ENCODE results near the gene FAM114A2.
"Not testable (repeated sequence)": the region's sequence is repeated elsewhere in the genome, so short reads cannot be mapped to it uniquely, and the experiment has no call there.

The FAM114A2 gene

GRCh38 chr5:154072414-154073171 is 33.9 kb upstream of the FAM114A2 start:
- H3K4me3 ChIP-seq = no peak overlapping the region
- no peak for TF ChIP-seq Cebpa-rat (IDR thresholded peaks at IDR 0.05)

GRCh38 chr5:154071799-154072413 is 33.2 kb upstream of the FAM114A2 start:
- Histone ChIP-seq H3K27ac (no peak overlapping the region), H3K36me3 (no peaks in the 10 kb centered on the region), H3K27me3 (no peaks in the 10 kb centered on the region), H3K9ac (peak overlapping the region in 3 of 11 experiments; percentile 41 to 52 (median 48); a peak in 3 of 22 replicates), H3K4me3 (no peak overlapping the region), H3K9me3 (replicated peaks in 1 of 11) (no peaks in the 10 kb centered on the region), H4K20me1 (no peaks in the 10 kb centered on the region; a peak in 1 of 22 replicates), H3K4me2 (peak overlapping the region in 2 of 11 experiments; percentile 15 to 39; a peak in 1 of 22 replicates), H3K4me1 (peaks cover 0 to 26% (median 17%) of the 10 kb centered on the region in 10 experiments; a peak in 13 of 20 replicates)
- TF ChIP-seq Cebpa-rat (IDR thresholded peaks at IDR 0.05) = no peak

More at GRCh38 chr5:154072414-154073171, 33.9 kb upstream of the FAM114A2 start:
- H4K20me1 ChIP-seq = no peaks in the 10 kb centered on the region; a peak in 1 of 22 replicates
- H3K4me2 ChIP-seq = peak overlapping the region in 2 of 11 experiments; percentile 15 to 39; a peak in 1 of 22 replicates
- H3K9me3 ChIP-seq (replicated peaks in 1 of 11) = no peaks in the 10 kb centered on the region
- no peaks in the 10 kb centered on the region for H3K27me3 ChIP-seq
- peaks cover 0 to 27% (median 17%) of the 10 kb centered on the region in 10 experiments; a peak in 13 of 20 replicates for H3K4me1 ChIP-seq
- peak overlapping the region in 2 of 11 experiments; percentile 48 to 52; a peak in 2 of 22 replicates for H3K9ac ChIP-seq
- H3K36me3 ChIP-seq = no peaks in the 10 kb centered on the region
- no peak overlapping the region for H3K27ac ChIP-seq

GRCh38 chr5:154069854-154070253 is 31.1 kb upstream of the FAM114A2 start:
- not testable (repeated sequence) for H3K4me3 ChIP-seq; H3K27ac ChIP-seq; H3K4me2 ChIP-seq; H3K9ac ChIP-seq; H3K9me3 ChIP-seq (replicated peaks in 1 of 11); H3K4me1 ChIP-seq; H3K36me3 ChIP-seq; H3K27me3 ChIP-seq; H4K20me1 ChIP-seq

DNA sequence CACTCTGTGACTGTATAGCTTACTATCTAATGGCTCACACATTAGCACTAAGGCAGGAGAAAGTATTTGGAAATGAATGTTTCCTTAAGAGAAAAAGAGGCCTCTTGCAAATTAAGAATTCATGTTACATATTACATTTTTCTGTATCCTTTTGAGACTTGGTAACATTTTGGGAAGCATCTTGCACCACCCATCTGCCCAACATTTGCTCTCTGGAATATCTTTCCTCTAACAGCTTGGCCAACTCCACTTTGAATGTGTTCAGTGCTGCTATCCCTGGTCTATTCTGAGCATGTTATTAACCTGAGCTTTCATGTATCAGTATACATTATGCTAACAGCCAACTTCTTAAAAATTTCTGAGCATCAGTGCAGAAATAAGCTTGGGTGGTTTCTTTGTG is 27.3 kb upstream of the FAM114A2 start:
- TF ChIP-seq Cebpa-rat (IDR thresholded peaks at IDR 0.05) = no peak
- Histone ChIP-seq H3K36me3 (peaks cover 0 to 11% (median 0%) of the 10 kb centered on the region in 11 experiments; a peak in 4 of 22 replicates), H3K4me1 (peaks cover 0 to 5% (median 2%) of the 10 kb centered on the region in 10 experiments; a peak in 4 of 20 replicates), H3K4me2 (peak overlapping the region in 1 of 11 experiments; percentile 21; a peak in 1 of 22 replicates), H3K9me3 (replicated peaks in 1 of 11) (peaks cover 0 to 12% (median 10%) of the 10 kb centered on the region in 11 experiments; a peak in 11 of 22 replicates), H3K27me3 (no peaks in the 10 kb centered on the region), H4K20me1 (no peaks in the 10 kb centered on the region; a peak in 1 of 22 replicates), H3K4me3 (no peak overlapping the region), H3K27ac (no peak overlapping the region), H3K9ac (no peak overlapping the region)

DNA sequence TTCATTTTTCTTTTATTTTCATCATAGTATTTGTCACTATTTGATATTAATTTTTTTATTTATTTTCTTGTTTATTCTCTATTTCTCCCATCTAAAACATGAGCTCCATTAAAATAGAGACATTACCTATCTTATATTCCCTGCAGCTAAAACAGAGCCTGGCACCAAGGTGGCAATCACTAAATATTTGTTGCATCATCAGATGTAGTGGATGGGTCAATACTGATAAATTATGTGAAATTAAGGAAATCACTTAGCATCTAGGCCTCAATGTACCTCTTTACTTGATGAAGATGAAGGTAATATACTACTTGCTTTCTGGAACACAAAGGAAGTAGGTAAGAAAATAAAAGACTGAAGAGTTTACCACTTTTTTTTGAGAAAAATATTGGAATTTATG is 24.7 kb upstream of the FAM114A2 start:
- no peak for TF ChIP-seq Cebpa-rat (IDR thresholded peaks at IDR 0.05)
- H3K9me3 ChIP-seq (replicated peaks in 1 of 11) = peaks cover 0 to 12% (median 10%) of the 10 kb centered on the region in 11 experiments; a peak in 11 of 22 replicates
- peaks cover 0 to 18% (median 9%) of the 10 kb centered on the region in 11 experiments; a peak in 12 of 22 replicates for H4K20me1 ChIP-seq
- no peak overlapping the region for H3K4me3 ChIP-seq
- H3K27me3 ChIP-seq = no peaks in the 10 kb centered on the region
- no peak overlapping the region for H3K9ac ChIP-seq
- peaks cover 11 to 20% (median 17%) of the 10 kb centered on the region in 10 experiments for H3K4me1 ChIP-seq
- no peak overlapping the region for H3K27ac ChIP-seq
- no peak overlapping the region for H3K4me2 ChIP-seq
- peaks cover 0 to 11% (median 0%) of the 10 kb centered on the region in 11 experiments; a peak in 5 of 22 replicates for H3K36me3 ChIP-seq

- H3K4me3 ChIP-seq = no peak overlapping the region
- no peak overlapping the region for H3K9ac ChIP-seq
- no peak overlapping the region for H3K27ac ChIP-seq
Observed at GRCh38 chr5:154060606-154061005, 21.9 kb upstream of the FAM114A2 start.

DNA sequence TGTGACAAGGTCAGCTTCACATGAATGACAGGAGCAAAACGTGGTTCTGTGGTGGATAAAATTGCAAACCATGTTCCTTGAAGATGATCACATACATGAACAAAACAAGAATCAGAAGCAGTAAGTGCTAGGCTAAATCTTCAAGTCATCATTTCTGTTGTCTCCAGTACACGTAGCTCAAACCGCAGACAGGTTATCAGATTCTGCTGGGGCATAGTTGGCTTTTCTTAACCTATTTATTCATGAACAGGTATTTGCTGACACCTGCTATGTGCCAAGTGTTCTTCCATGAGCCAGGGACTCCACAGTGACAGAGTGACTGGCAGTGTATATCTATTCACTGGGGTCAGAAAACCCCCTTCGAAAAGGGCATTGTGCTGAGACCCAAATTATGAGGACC is 20.9 kb upstream of the FAM114A2 start:
- peaks cover 0 to 32% (median 0%) of the 10 kb centered on the region in 11 experiments; a peak in 8 of 22 replicates for H3K36me3 ChIP-seq
- no peak overlapping the region for H3K9ac ChIP-seq
- H3K27me3 ChIP-seq = no peaks in the 10 kb centered on the region
- peaks cover 0 to 46% (median 17%) of the 10 kb centered on the region in 11 experiments; a peak in 14 of 22 replicates for H4K20me1 ChIP-seq
- TF ChIP-seq Cebpa-rat (IDR thresholded peaks at IDR 0.05) = no peak
- no peak overlapping the region for H3K4me3 ChIP-seq
- H3K4me2 ChIP-seq = peak overlapping the region in 10 of 11 experiments; percentile 29 to 85 (median 60); a peak in 14 of 22 replicates
- H3K9me3 ChIP-seq (replicated peaks in 1 of 11) = peaks cover 0 to 7% (median 5%) of the 10 kb centered on the region in 11 experiments; a peak in 9 of 22 replicates
- H3K27ac ChIP-seq = no peak overlapping the region
- H3K4me1 ChIP-seq = peaks cover 16 to 32% (median 27%) of the 10 kb centered on the region in 10 experiments

More at GRCh38 chr5:154060606-154061005, 21.9 kb upstream of the FAM114A2 start:
- Histone ChIP-seq H3K9me3 (replicated peaks in 1 of 11) (peaks cover 0 to 12% (median 10%) of the 10 kb centered on the region in 11 experiments; a peak in 11 of 22 replicates), H4K20me1 (peaks cover 0 to 36% (median 13%) of the 10 kb centered on the region in 11 experiments; a peak in 14 of 22 replicates), H3K4me1 (peaks cover 16 to 32% (median 19%) of the 10 kb centered on the region in 10 experiments), H3K4me2 (no peak overlapping the region), H3K27me3 (no peaks in the 10 kb centered on the region), H3K36me3 (peaks cover 0 to 26% (median 0%) of the 10 kb centered on the region in 11 experiments; a peak in 8 of 22 replicates)
- TF ChIP-seq Cebpa-rat (IDR thresholded peaks at IDR 0.05) = no peak

- Histone ChIP-seq H3K4me1 (peaks cover 16 to 34% (median 29%) of the 10 kb centered on the region in 10 experiments), H4K20me1 (peaks cover 0 to 50% (median 17%) of the 10 kb centered on the region in 11 experiments; a peak in 14 of 22 replicates), H3K27ac (no peak overlapping the region), H3K4me2 (peak overlapping the region; percentile 29 to 85 (median 58)), H3K9ac (no peak overlapping the region), H3K27me3 (no peaks in the 10 kb centered on the region), H3K4me3 (no peak overlapping the region), H3K9me3 (replicated peaks in 1 of 11) (peaks cover 0 to 2% (median under 1%) of the 10 kb centered on the region in 11 experiments; a peak in 5 of 22 replicates), H3K36me3 (peaks cover 0 to 32% (median 5%) of the 10 kb centered on the region in 11 experiments; a peak in 13 of 22 replicates)
- TF ChIP-seq Cebpa-rat (IDR thresholded peaks at IDR 0.05) = no peak
Observed at GRCh38 chr5:154059039-154059430, 20.3 kb upstream of the FAM114A2 start.

All from BLaER1 treated with 17β-estradiol and CSF1 and Interleukin-3, amounts not matched to agents 10 nM and 100 nM (cell line).